Dedifferentiated amniotic fluid mesenchymal stem cell (primary cell): ENCODE results near the gene WDR64.
"Not testable (repeated sequence)": the region's sequence is repeated elsewhere in the genome, so short reads cannot be mapped to it uniquely, and the experiment has no call there.

Experiments used
- DNase-seq: peaks from one replicate; pipeline ENCODE4 v3.0.0-alpha.2; 2016; ENCODE audit errors: extremely low spot score

WDR64 gene

GRCh38 chr1:241800640-241801039 is 148.6 kb downstream of the WDR64 start:
- no peak for DNase-seq

- DNase-seq = no peak
Measured at GRCh38 chr1:241802863-241803262, 150.8 kb downstream of the WDR64 start.

DNA sequence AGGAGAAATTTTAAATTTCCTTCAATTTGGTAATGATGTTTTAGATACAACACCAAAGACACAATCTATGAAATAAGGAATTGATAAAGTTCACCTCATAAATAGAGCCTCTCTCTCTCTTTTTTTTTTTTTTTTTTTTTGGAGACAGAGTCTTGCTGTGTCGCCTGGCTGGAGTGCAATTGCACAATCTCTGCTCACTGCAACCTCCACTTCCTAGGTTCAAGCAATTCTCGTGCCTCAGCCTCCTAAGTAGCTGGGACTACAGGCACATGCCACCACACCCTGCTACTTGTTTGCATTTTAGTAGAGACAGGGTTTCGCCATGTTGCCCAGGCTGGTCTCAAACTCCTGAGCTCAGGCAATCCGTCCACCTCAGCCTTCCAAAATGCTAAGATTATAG is 152.6 kb downstream of the WDR64 start:
- not testable (repeated sequence) for DNase-seq

DNA sequence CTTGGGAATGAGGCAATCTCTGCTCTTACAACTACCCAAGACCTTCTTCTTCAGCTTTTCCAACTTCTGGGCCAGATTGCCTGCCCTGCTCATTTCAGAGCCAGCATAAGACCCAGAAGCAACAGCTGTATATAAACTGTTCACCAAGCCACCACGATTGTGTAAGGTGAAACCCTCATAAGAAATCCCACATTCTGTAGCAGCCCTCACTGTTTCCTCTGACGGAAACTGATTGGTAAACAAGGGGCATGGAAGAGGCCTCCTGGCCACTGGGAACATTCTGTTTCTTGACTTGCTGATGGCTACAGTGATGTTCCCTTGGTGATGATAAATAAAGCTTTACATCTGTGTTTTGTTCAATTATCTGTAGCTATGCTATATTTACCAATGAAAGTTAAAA is 156.2 kb downstream of the WDR64 start:
- DNase-seq = no peak

DNA sequence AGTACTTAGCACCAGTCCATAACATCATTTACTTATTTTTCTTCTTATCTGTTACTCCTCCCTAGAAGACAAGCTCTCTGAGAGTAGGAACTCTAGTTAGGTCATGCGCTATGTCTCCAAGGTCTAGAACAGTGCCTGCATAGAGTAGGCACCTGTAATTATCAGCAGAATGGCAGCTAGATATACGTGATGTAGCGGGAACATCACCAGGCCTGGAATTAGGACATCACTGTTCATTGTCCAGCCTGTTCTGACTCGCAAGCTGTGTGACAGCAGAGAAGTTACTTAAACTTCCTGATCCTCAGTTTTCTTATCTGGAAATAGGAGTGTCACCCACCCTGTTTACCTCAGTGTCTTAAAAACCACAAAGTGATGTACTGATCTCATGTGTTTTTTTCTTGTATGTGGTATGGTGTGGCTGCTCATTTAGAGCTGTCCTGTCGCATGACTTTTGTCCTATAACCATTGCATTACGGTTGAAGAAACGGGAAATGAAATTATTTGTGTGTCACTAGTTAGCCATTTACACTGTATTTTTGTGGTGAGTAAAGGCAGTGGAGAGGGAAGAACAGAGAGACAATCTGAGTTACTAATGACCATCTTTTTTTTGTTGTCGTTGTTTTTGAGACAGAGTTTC is 158.8 kb downstream of the WDR64 start:
- no peak for DNase-seq

DNA sequence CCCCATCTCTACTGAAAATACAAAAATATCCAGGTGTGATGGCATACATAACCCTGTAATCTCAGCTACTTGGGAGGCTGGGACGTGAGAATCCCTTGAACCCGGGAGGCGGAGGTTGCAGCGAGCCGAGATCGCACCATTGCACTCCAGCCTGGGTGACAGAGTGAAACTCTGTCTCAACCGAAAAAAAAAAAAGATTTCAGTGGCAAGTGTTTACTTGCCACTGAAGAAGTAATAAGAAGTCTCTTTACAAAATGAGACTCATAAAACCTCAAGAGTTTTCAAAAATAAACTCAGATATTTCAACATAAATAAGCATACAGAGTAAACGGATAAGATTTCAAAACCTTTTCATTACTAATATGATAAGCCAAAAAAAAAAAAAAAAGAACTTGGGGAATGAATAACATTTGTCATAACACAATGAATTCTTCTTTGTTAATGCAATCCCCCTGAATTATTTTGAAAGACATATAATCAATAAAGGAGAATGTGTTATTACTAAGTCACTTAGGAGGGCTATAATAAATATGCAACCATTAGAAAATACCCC is 161.8 kb downstream of the WDR64 start:
- DNase-seq = no peak

- no peak for DNase-seq
Measured at GRCh38 chr1:241816008-241816407, 163.9 kb downstream of the WDR64 start.

GRCh38 chr1:241817331-241817792 is 165.3 kb downstream of the WDR64 start:
- peak; percentile 75 for DNase-seq

GRCh38 chr1:241817956-241818612 is 166.0 kb downstream of the WDR64 start:
- DNase-seq = no peak

DNA sequence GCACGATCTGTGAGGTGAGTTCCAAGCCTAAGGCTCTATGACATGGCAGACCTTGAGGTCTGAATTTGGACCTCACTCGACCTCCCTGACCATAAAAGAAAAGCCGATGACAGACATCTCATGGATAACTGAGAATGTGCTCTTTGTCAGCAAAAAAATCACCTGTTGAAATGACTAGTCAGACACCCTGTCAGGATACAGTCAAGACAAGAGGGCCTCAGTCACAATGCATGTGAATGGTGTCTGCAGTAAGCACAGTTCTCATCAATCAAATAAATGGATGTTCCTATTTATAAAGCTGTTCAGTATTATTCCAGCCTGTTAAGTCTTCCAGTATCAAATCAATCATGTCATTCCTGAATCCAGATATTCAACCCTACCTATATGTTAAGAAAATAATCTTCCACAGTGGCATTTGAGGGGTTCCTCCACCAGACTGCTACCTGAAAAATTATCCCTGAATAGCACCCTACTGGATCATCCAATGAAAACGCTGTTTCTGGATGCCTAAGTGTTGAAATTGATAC is 167.3 kb downstream of the WDR64 start:
- no peak for DNase-seq

DNA sequence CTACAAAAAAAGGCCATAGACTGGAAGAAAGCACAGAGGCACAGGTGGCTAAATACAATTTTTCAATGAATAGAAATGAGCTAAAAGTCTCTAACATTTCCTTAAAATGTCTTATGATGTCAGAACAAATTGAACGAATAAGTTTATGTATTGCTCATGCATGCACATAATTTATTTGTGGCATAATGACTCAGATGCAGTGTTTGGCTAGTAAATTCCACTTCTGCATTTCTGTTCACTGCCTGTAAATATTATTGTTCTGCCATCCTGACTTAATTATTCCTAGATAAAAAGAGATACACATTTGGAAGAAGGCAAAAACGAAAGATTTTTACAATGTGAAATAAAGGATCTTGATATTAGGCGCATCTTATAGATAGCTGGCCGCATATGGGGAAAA is 169.3 kb downstream of the WDR64 start:
- DNase-seq = peak; percentile 58

DNA sequence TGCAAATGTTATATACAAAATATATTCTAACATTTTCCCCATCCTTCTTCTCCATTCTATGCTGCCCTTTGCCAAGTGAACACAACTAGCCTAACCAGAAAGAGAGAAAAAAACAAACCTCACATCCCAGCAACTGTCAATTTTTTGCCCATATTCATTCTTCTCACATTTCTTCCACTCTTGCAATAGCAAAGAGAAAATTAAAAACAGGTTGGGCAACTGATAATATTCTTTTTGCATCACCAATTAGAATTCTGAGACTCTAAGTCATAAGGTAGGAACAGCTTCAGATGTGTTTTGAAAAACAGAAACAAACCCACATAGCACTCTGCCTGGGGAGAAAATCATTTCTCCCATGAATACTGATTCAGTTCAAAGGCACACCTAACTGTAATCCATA is 170.8 kb downstream of the WDR64 start:
- DNase-seq = no peak

DNA sequence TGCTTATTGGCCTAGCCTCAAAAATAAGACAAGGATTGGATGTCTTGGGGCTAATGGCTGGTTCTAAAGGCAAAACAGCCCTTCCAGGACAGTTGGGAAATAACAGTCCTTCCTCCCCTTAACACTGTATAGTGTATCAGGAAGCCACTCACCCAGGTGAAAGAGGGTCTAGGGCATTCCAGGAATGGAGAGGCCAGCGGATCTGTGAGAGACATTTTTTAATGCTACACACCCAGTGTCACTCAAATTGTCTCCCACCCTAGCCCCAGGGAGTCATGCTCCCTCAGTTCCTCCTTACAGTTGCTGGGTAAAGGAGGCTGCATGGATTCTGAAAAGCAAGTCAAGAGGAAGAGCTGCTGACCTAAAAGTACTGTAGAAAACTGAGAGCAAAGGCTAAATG is 171.8 kb downstream of the WDR64 start:
- DNase-seq = no peak

- peak; percentile 45 for DNase-seq
Measured at GRCh38 chr1:241825581-241825980, 173.5 kb downstream of the WDR64 start.

- not testable (repeated sequence) for DNase-seq
Measured at GRCh38 chr1:241826613-241827012, 174.5 kb downstream of the WDR64 start.

- DNase-seq = no peak
Measured at GRCh38 chr1:241827264-241827663, 175.2 kb downstream of the WDR64 start.

- peak; percentile 61 for DNase-seq
Measured at GRCh38 chr1:241828463-241829021, 176.5 kb downstream of the WDR64 start.

- DNase-seq = no peak
Measured at GRCh38 chr1:241829468-241829867, 177.4 kb downstream of the WDR64 start.

- peak; percentile 80 for DNase-seq
Measured at GRCh38 chr1:241834733-241835377, 182.8 kb downstream of the WDR64 start.

DNA sequence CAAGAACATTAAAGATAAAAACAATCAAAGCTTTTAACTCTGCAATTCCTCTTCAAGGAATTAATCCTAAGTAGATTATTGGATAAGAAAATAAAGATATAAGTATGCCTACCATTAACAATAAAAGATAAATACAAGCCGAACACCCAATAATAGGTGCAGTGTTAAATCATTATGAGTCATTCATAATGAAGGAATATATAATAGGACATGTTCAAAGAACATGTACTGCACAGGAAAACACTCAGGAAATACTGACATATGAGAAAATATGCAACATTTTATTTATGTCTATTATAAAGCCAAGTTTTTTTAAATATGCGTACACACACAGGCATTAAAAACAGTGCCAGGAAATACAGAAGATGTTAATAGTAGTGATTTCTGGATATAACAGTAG is 184.9 kb downstream of the WDR64 start:
- no peak for DNase-seq

DNA sequence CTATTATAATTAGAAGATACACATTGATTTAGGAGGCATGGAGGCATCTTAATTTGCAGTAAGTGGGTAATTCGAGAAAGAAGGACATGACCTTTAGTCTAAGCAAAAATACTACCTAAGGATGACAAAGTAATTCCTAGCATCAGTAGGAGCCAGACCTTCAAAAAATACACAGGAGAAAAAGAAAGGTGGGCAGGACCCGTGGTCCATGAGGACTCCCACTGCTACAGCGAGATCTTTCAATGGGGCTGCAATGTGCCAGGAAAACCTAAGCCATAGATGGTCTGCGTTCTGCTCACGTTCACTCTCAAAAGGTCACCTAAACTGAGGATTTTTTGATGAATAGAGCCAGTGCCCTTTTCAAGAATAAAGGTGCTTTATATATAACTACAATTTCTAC is 185.3 kb downstream of the WDR64 start:
- no peak for DNase-seq

GRCh38 chr1:241837901-241838300 is 185.8 kb downstream of the WDR64 start:
- peak; percentile 90 for DNase-seq
